H9 (cell line): ENCODE data around the gene MRPL44. TPM values are rescaled to one million over a fixed set of nuclear protein-coding genes. Genes with fewer than 3 reads are reported as not detected.

ENCODE experiments used
- DNase-seq: peaks from one replicate; pipeline ENCODE4 v3.0.0-alpha.2; 2017
- H2AFZ ChIP-seq: one replicate; pipeline ENCODE4 v1.6.1; 2013; ENCODE audit warnings: mild to moderate bottlenecking, low read length, control low read depth, moderate library complexity
- H2AK5ac ChIP-seq: 2 replicates; pipeline ENCODE4 v1.6.1; 2013; ENCODE audit warnings: low read length, control low read depth, mixed read lengths; ENCODE audit not compliant: insufficient read length
- H2BK120ac ChIP-seq: one replicate; pipeline ENCODE4 v1.6.1; 2013; ENCODE audit warnings: low read depth, mild to moderate bottlenecking, low read length, control low read depth, inconsistent platforms; ENCODE audit not compliant: poor library complexity, severe bottlenecking
- H2BK12ac ChIP-seq: 2 replicates; pipeline ENCODE4 v1.6.1; 2013; ENCODE audit warnings: low read length, control low read depth, mixed read lengths, low read depth; ENCODE audit not compliant: insufficient read length
- H2BK15ac ChIP-seq: 2 replicates; pipeline ENCODE4 v1.6.1; 2013; ENCODE audit warnings: low read depth, low read length, control low read depth
- H2BK20ac ChIP-seq: one replicate; pipeline ENCODE4 v1.6.1; 2013; ENCODE audit warnings: low read depth, mild to moderate bottlenecking, low read length, control low read depth, inconsistent platforms; ENCODE audit not compliant: poor library complexity, severe bottlenecking
- H2BK5ac ChIP-seq: 2 replicates; pipeline ENCODE4 v1.6.1; 2013; ENCODE audit warnings: low read length, control low read depth, mixed read lengths; ENCODE audit not compliant: insufficient read length
- H3K14ac ChIP-seq: 2 replicates; pipeline ENCODE4 v1.6.1; 2013; ENCODE audit warnings: low read length, control low read depth; ENCODE audit not compliant: insufficient read depth
- H3K18ac ChIP-seq: 2 replicates; pipeline ENCODE4 v1.6.1; 2013; ENCODE audit warnings: low read depth, mild to moderate bottlenecking, mixed read lengths, low read length, control low read depth; ENCODE audit not compliant: insufficient read length
- H3K23ac ChIP-seq: 2 replicates; pipeline ENCODE4 v1.6.1; 2013; ENCODE audit warnings: low read length, control low read depth, mixed read lengths, low read depth; ENCODE audit not compliant: insufficient read length
- H3K23me2 ChIP-seq: 2 replicates; pipeline ENCODE4 v1.6.1; 2013; ENCODE audit warnings: low read depth, mild to moderate bottlenecking, mixed read lengths, low read length, control low read depth; ENCODE audit not compliant: insufficient read length, poor library complexity, severe bottlenecking
- H3K27ac ChIP-seq: 2 replicates; pipeline ENCODE4 v1.5.1; 2013; ENCODE audit warnings: low read length, control low read depth, mixed read lengths, low read depth; ENCODE audit not compliant: insufficient read length
- H3K27me3 ChIP-seq: 2 replicates; pipeline ENCODE4 v1.6.1; 2013; ENCODE audit warnings: low read length, control low read depth, inconsistent platforms; ENCODE audit not compliant: insufficient read depth
- H3K4ac ChIP-seq: 2 replicates; pipeline ENCODE4 v1.6.1; 2013; ENCODE audit warnings: low read depth, mild to moderate bottlenecking, control low read depth, inconsistent platforms, low read length, moderate library complexity
- H3K4me1 ChIP-seq: 2 replicates; pipeline ENCODE4 v1.6.1; 2013; ENCODE audit warnings: low read length, control low read depth, inconsistent platforms; ENCODE audit not compliant: insufficient read depth
- H3K4me2 ChIP-seq: 2 replicates; pipeline ENCODE4 v1.6.1; 2013; ENCODE audit warnings: low read length, control low read depth, mixed read lengths; ENCODE audit not compliant: insufficient read length, insufficient read depth
- H3K56ac ChIP-seq: 2 replicates; pipeline ENCODE4 v1.6.1; 2013; ENCODE audit warnings: low read depth, mild to moderate bottlenecking, mixed read lengths, low read length, control low read depth; ENCODE audit not compliant: insufficient read length
- H3K79me1 ChIP-seq: 2 replicates; pipeline ENCODE4 v1.6.1; 2013; ENCODE audit warnings: low read depth, mild to moderate bottlenecking, moderate library complexity, low read length, control low read depth, inconsistent platforms; ENCODE audit not compliant: insufficient read depth, poor library complexity, severe bottlenecking
- H3K79me2 ChIP-seq: 2 replicates; pipeline ENCODE4 v1.6.1; 2013; ENCODE audit warnings: low read length, control low read depth, inconsistent platforms; ENCODE audit not compliant: insufficient read depth
- H3K9ac ChIP-seq: 2 replicates; pipeline ENCODE4 v1.6.1; 2013; ENCODE audit warnings: low read length, control low read depth, mixed read lengths; ENCODE audit not compliant: insufficient read length; ENCODE audit errors: extremely low read depth
- H3K9me3 ChIP-seq: one replicate; pipeline ENCODE4 v1.6.1; 2013; ENCODE audit warnings: low read depth, low read length, inconsistent platforms; ENCODE audit not compliant: control insufficient read depth
- H3T11ph ChIP-seq: one replicate; pipeline ENCODE4 v1.6.1; 2013; ENCODE audit warnings: mild to moderate bottlenecking, low read length, control low read depth, inconsistent platforms
- H4K20me1 ChIP-seq: one replicate; pipeline ENCODE4 v1.6.1; 2013; ENCODE audit not compliant: control insufficient read depth, insufficient read length, insufficient read depth
- H4K5ac ChIP-seq: 2 replicates; pipeline ENCODE4 v1.6.1; 2013; ENCODE audit warnings: low read depth, mild to moderate bottlenecking, mixed read lengths, low read length, control low read depth; ENCODE audit not compliant: insufficient read length
- H4K8ac ChIP-seq: replicated peaks from 2 replicates; pipeline ENCODE4 v1.6.1; 2013; ENCODE audit warnings: low read length, control low read depth, mixed read lengths, low read depth; ENCODE audit not compliant: insufficient read length
- H4K91ac ChIP-seq: 2 replicates; pipeline ENCODE4 v1.6.1; 2013; ENCODE audit warnings: low read depth, mild to moderate bottlenecking, moderate library complexity, mixed read lengths, low read length, control low read depth; ENCODE audit not compliant: insufficient read length
- H3K27ac Mint-ChIP-seq, 3 experiments: 2 replicates in 2 of 3; 3 replicates in 1 of 3; pipeline ENCODE4 v1.8.0; 2020 to 2021; ENCODE audit warnings: mixed read lengths in 3 of 3, mild to moderate bottlenecking in 1 of 3, moderate library complexity in 1 of 3
- H3K27me3 Mint-ChIP-seq: 2 replicates; pipeline ENCODE4 v1.8.0; 2021; ENCODE audit warnings: low read depth, mild to moderate bottlenecking, moderate library complexity, mixed read lengths
- H3K36me3 Mint-ChIP-seq, 3 experiments: 2 replicates in 2 of 3; 3 replicates in 1 of 3; pipeline ENCODE4 v1.8.0; 2020 to 2021; ENCODE audit warnings: low read depth in 3 of 3, mixed read lengths in 3 of 3; ENCODE audit not compliant: insufficient read depth in 1 of 3
- H3K4me1 Mint-ChIP-seq, 2 experiments: 2 replicates each; pipeline ENCODE4 v1.8.0; 2020; ENCODE audit warnings: mixed read lengths in 2 of 2
- H3K4me3 Mint-ChIP-seq, 2 experiments: 2 replicates in 1 of 2; 3 replicates in 1 of 2; pipeline ENCODE4 v1.8.0; 2020 to 2021; ENCODE audit warnings: mild to moderate bottlenecking in 2 of 2, mixed read lengths in 2 of 2, moderate library complexity in 1 of 2
- H3K9me3 Mint-ChIP-seq, 2 experiments: 2 replicates in 1 of 2; 3 replicates in 1 of 2; pipeline ENCODE4 v1.8.0; 2020; ENCODE audit warnings: mild to moderate bottlenecking in 2 of 2, mixed read lengths in 2 of 2, moderate library complexity in 1 of 2
- WGBS: extraction: QIAGEN DNeasy Blood & Tissue Kit; methylation state at CpG from one replicate; pipeline ENCODE4 v1.1.7; 2013; ENCODE audit warnings: missing lambda C conversion rate, low lambda C conversion rate, mixed read lengths; ENCODE audit not compliant: insufficient read length; ENCODE audit errors: extremely low coverage; 5-methylcytosine and 5-hydroxymethylcytosine counted together
- total RNA-seq: library from RNA; stranded (reverse); gene quantifications from 2 replicates; pipeline ENCODE4 v1.2.1, GENCODE V29; 2021
- TF ChIP-seq, protein P1 (sequence below): fragments of 200-600 bp; sonication (generic); conservative IDR thresholded peaks from 3 replicates; pipeline ENCODE4 v1.8.0; 2021; ENCODE audit warnings: antibody characterized with exemption, mild to moderate bottlenecking

Gene MRPL44
- total RNA-seq, 1 experiment from 2014 or later, result 46.1 TPM

DNA sequence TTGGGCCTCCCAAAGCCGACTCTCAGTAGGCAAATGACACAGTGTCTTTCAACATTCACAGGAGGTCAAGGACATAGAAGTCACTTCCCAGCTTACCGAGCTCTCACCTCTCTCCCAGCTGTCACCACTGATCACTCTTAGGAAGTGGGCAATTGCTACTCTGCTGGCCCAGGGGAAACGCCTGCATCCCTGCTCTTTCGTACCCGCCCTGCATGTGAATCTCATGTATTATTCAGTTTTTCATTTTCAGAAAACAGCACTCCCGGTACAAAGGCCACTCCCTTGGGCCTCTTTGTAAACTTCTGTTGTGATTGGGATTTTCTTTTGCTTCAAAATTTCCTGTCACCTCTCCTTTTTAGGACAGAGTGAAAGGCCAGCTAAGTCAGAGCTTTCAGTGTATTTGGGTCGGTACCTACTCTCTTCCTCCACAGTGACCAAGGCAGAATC lies 15.4 kb downstream of the MRPL44 start:
- Histone ChIP-seq H2BK5ac (no peak overlapping the region), H2BK120ac (no peak overlapping the region), H3K9ac (no peak overlapping the region), H3K79me2 (no peaks in the 10 kb centered on the region), H3K4me1 (no peaks in the 10 kb centered on the region), H3K4ac (no peak overlapping the region), H4K5ac (no peak overlapping the region), H2BK20ac (no peak overlapping the region), H3K4me2 (no peak overlapping the region), H3K27ac (no peak overlapping the region), H3K79me1 (no peaks in the 10 kb centered on the region), H3K56ac (no peak overlapping the region), H3K9me3 (no peaks in the 10 kb centered on the region), H2BK15ac (no peak overlapping the region), H4K91ac (no peak overlapping the region), H3K23ac (no peak overlapping the region), H3T11ph (no peak overlapping the region), H2AK5ac (no peak overlapping the region), H3K23me2 (no peaks in the 10 kb centered on the region), H2BK12ac (no peak overlapping the region), H3K18ac (no peak overlapping the region), H4K8ac (no peak overlapping the region), H2AFZ (no peak overlapping the region), H3K27me3 (no peaks in the 10 kb centered on the region), H4K20me1 (no peaks in the 10 kb centered on the region), H3K14ac (no peak overlapping the region)
- H3K27ac Mint-ChIP-seq, result no peak overlapping the region
- H3K27me3 Mint-ChIP-seq, result no peaks in the 10 kb centered on the region; the same call in 1 of the 2 replicates
- no peak overlapping the region for H3K4me3 Mint-ChIP-seq
- TF ChIP-seq, protein P1, sequence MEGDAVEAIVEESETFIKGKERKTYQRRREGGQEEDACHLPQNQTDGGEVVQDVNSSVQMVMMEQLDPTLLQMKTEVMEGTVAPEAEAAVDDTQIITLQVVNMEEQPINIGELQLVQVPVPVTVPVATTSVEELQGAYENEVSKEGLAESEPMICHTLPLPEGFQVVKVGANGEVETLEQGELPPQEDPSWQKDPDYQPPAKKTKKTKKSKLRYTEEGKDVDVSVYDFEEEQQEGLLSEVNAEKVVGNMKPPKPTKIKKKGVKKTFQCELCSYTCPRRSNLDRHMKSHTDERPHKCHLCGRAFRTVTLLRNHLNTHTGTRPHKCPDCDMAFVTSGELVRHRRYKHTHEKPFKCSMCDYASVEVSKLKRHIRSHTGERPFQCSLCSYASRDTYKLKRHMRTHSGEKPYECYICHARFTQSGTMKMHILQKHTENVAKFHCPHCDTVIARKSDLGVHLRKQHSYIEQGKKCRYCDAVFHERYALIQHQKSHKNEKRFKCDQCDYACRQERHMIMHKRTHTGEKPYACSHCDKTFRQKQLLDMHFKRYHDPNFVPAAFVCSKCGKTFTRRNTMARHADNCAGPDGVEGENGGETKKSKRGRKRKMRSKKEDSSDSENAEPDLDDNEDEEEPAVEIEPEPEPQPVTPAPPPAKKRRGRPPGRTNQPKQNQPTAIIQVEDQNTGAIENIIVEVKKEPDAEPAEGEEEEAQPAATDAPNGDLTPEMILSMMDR, result no peak
- H3K9me3 Mint-ChIP-seq, result no peaks in the 10 kb centered on the region
- WGBS, result no CpG with 5 or more reads among the region's 7 CpGs
- no peak for DNase-seq
- peaks cover 4 to 12% of the 10 kb centered on the region in 2 experiments; a peak in 3 of 4 replicates for H3K4me1 Mint-ChIP-seq
- H3K36me3 Mint-ChIP-seq, result 0 out of 7 replicates have a peak, but pooled peaks cover 0 to 3% (median 0%) of the 10 kb centered on the region in 3 experiments
